NCI-H69 (cell line): Measurements from ENCODE around the gene NPHP3.
A peak's percentile ranks its signal among the peaks of the same experiment; 100 is the strongest.
"Not testable (repeated sequence)": the region's sequence is repeated elsewhere in the genome, so short reads cannot be mapped to it uniquely, and the experiment has no call there.

Experiments used
- DNase-seq: peaks from one replicate; lab custom pipeline; 2025; lab: John Stamatoyannopoulos, UW

The NPHP3 gene

DNA sequence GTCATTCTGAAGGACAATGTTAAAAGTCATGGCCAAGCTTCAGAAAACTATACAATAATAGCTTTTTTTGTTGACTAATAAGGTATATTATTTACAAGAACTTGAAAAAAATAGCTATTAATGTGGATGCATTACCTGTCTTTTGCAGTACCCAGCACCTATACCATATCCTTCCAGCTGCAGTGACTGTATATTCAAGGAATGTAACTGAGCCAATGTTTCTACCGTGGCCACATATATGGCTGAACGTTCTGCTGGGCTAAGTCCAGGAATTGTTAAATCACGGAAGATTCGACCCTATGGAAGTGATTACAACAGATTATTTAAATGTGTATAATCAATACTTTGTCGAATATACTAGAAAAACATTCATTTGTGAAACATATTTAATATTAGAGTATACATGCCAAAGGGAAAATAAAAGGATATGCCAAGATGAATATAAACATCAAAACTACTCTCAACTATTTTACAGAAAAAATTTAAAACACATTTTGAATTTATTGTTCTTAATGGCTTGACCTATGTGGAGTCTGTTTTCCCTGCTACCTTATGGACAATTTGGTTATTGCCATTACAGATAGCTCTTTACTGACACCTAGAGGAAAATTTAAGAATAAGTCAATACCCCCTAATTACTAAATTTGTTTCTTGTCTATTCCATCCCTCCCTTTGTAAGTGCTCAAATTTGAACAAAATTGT is 80.2 kb downstream of the NPHP3 start:
- DNase-seq, result peak; percentile 37

DNA sequence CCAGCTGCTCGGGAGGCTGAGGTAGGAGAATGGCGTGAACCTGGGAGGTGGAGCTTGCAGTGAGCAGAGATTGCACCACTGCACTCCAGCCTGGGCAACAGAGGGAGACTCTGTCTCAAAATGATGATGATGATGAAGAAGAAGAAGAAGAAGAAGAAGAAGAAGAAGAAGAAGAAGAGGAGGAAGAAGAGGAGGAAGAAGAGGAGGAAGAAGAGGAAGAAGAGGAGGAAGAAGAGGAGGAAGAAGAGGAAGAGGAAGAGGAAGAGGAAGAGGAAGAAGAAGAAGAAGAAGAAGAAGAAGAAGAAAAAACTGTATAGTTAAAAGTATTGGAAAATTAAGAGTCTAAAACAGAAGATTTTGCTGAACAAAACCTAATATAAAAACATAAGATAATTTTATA is 80.8 kb downstream of the NPHP3 start:
- DNase-seq, result not testable (repeated sequence)

DNA sequence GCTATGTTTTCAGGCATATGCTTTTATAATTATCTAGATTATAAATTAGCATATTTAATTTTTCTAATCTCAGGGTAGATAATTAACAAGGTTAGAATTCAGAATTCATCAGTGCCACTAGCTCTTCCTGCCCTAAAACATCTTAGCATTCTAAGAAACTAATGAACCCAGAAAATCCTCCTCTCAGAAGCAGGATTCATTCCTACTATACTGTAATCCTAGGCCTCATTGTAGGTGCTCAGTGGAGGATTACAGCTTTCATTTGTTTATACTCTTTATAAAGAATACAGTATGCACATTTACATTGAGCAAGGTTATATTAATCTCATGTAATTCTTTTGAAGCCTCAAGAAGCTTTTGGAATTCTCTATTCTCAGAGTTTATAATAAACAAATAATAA is 83.5 kb downstream of the NPHP3 start:
- no peak for DNase-seq

DNA sequence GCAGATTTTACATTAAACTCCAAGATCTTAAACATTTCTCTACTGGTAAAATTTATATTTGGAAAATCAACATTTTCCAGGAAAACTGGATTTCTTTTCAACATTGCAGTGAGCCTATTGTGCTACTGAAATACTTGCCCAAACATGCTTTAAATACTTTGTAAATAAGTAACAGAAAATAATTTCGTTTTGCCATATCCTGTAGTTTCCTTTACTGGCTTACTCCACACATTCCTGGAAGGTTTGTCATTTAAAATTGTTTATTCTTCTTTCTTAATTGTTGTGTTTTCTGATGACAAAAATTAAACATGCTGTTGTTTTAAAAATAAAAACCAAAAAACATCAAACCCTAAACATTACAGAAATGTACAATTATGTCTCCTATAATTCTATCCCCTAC is 84.6 kb downstream of the NPHP3 start:
- DNase-seq, result no peak

DNA sequence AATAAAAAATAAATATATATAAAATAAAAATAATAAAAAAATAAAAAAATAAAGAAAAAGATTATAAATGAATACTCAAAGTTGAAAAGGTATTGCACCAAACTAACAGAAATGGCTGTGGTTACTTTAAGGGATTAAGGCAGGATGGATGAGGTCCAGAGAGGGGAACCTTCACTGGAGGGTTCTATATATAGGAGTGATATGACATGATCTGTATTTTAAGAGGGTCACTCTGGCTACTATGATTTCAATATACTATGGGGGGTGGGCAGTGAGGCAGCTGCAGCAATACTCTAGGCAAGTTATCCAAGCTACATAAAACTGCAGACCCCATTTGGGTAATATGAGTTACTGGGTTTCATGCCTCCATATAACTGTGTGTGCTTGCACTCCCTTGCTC is 87.2 kb downstream of the NPHP3 start:
- no peak for DNase-seq
